ENCODE results near the gene PRR7. TPM values are rescaled to one million over a fixed set of nuclear protein-coding genes. Genes with fewer than 3 reads are reported as not detected.

Gene PRR7
- total RNA-seq, 1 donor from 2014 or later = 2.1 TPM

GRCh38 chr5:177455036-177455660 is 8.5 kb downstream of the PRR7 start:
- peaks cover 25% of the 10 kb centered on the region for H3K36me3 ChIP-seq
- DNase-seq = peak; percentile 80
- H3K4me3 ChIP-seq = peak overlapping the region; percentile 75
- H3K27me3 ChIP-seq (ENCODE audit: low read depth) = peaks cover 29% of the 10 kb centered on the region
- H3K9me3 ChIP-seq (replicated peaks) = no peaks in the 10 kb centered on the region
- TF ChIP-seq, protein P1, sequence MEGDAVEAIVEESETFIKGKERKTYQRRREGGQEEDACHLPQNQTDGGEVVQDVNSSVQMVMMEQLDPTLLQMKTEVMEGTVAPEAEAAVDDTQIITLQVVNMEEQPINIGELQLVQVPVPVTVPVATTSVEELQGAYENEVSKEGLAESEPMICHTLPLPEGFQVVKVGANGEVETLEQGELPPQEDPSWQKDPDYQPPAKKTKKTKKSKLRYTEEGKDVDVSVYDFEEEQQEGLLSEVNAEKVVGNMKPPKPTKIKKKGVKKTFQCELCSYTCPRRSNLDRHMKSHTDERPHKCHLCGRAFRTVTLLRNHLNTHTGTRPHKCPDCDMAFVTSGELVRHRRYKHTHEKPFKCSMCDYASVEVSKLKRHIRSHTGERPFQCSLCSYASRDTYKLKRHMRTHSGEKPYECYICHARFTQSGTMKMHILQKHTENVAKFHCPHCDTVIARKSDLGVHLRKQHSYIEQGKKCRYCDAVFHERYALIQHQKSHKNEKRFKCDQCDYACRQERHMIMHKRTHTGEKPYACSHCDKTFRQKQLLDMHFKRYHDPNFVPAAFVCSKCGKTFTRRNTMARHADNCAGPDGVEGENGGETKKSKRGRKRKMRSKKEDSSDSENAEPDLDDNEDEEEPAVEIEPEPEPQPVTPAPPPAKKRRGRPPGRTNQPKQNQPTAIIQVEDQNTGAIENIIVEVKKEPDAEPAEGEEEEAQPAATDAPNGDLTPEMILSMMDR (IDR thresholded peaks at IDR 0.05; ENCODE audit: borderline replicate concordance) = peak; percentile 78
- peak overlapping the region; percentile 81 for H3K27ac ChIP-seq (replicated peaks)
- H3K4me1 ChIP-seq = peaks cover 52% of the 10 kb centered on the region
- intact Hi-C loops (cut with micrococcal nuclease) = loop anchor here (10.0 kb wide), 1 partner anchor 140 kb away; the partner anchor contains the start of gene MXD3

- intact Hi-C loops (cut with micrococcal nuclease) = loop anchor here (10.0 kb wide), 1 partner anchor 141 kb away; the partner anchor contains the start of gene MXD3
- Histone ChIP-seq H3K4me1 (peaks cover 50% of the 10 kb centered on the region), H3K36me3 (peaks cover 26% of the 10 kb centered on the region), H3K27ac (replicated peaks) (peak overlapping the region; percentile 81), H3K4me3 (peak overlapping the region; percentile 75), H3K27me3 (ENCODE audit: low read depth) (peaks cover 22% of the 10 kb centered on the region), H3K9me3 (replicated peaks) (no peaks in the 10 kb centered on the region)
- DNase-seq = peak; percentile 93
- TF ChIP-seq, protein P1 (IDR thresholded peaks at IDR 0.05; ENCODE audit: borderline replicate concordance) = peak; percentile 92
These were observed 9.3 kb downstream of the PRR7 start for GRCh38 chr5:177455661-177456590.

GRCh38 chr5:177456591-177456964 is 10.0 kb downstream of the PRR7 start:
- peak overlapping the region; percentile 75 for H3K4me3 ChIP-seq
- H3K27ac ChIP-seq (replicated peaks) = peak overlapping the region; percentile 81
- H3K27me3 ChIP-seq (ENCODE audit: low read depth) = peaks cover 19% of the 10 kb centered on the region
- H3K4me1 ChIP-seq = peaks cover 52% of the 10 kb centered on the region
- TF ChIP-seq, protein P1 (IDR thresholded peaks at IDR 0.05; ENCODE audit: borderline replicate concordance) = peak; percentile 43
- intact Hi-C loops (cut with micrococcal nuclease) = loop anchor here (10.0 kb wide), 1 partner anchor 142 kb away; the partner anchor contains the start of gene MXD3
- DNase-seq = no peak
- peaks cover 26% of the 10 kb centered on the region for H3K36me3 ChIP-seq
- H3K9me3 ChIP-seq (replicated peaks) = no peaks in the 10 kb centered on the region

- Histone ChIP-seq H3K4me3 (no peak overlapping the region), H3K36me3 (peaks cover 26% of the 10 kb centered on the region), H3K27me3 (ENCODE audit: low read depth) (peaks cover 12% of the 10 kb centered on the region), H3K27ac (replicated peaks) (peak overlapping the region; percentile 81), H3K4me1 (peaks cover 57% of the 10 kb centered on the region), H3K9me3 (replicated peaks) (no peaks in the 10 kb centered on the region)
- TF ChIP-seq, protein P1 (IDR thresholded peaks at IDR 0.05; ENCODE audit: borderline replicate concordance) = peak; percentile 64
- intact Hi-C loops (cut with micrococcal nuclease) = loop anchor here (10.0 kb wide), 1 partner anchor 142 kb away; the partner anchor contains the start of gene MXD3
- DNase-seq = peak; percentile 72
These were observed 10.6 kb downstream of the PRR7 start for GRCh38 chr5:177456976-177457851.
